CD4-positive, alpha-beta T cell (primary cell): ENCODE data around the gene CFDP1. TPM values are rescaled to one million over a fixed set of nuclear protein-coding genes. Genes with fewer than 3 reads are reported as not detected.

Source experiments
- ATAC-seq: fragments of 200-7000 bp; cut with Tn5 transposase; one replicate; pipeline ENCODE4 v1.10.0; 2022; ENCODE audit warnings: mild to moderate bottlenecking; ENCODE audit not compliant: poor library complexity
- CTCF ChIA-PET: fragments of 350-600 bp; sonication (Branson Sonifier 250); formaldehyde crosslinking; loops from one replicate; lab custom pipeline; 2021; ENCODE audit warnings: antibody characterized with exemption, inconsistent platforms; lab: Charles Lee
- POLR2A ChIA-PET: fragments of 350-600 bp; sonication (Branson Sonifier 250); formaldehyde crosslinking; loops from one replicate; lab custom pipeline; 2021; ENCODE audit warnings: antibody characterized with exemption, inconsistent platforms; lab: Charles Lee
- DNase-seq, 14 experiments: peaks; one replicate each; pipeline ENCODE4 v3.0.0-alpha.2; 2013 to 2020; ENCODE audit warnings: mixed read lengths in 2 of 14
- H3K27ac ChIP-seq, 2 donors: one replicate each; pipeline versions ENCODE4 v1.5.1 to v1.7.0; 2013; ENCODE audit warnings: low read length in 2 of 2, low read depth in 1 of 2, mild to moderate bottlenecking in 1 of 2
- H3K27me3 ChIP-seq, 2 experiments: 1 replicate in 1 of 2; 2 replicates in 1 of 2; pipeline versions ENCODE4 v1.6.1 to v1.7.0; 2013; ENCODE audit warnings: low read length in 2 of 2, control low read depth in 1 of 2, mild to moderate bottlenecking in 1 of 2, moderate library complexity in 1 of 2; ENCODE audit not compliant: insufficient read depth in 2 of 2, control insufficient read depth in 1 of 2
- H3K36me3 ChIP-seq: one replicate; pipeline ENCODE4 v1.6.1; 2013; ENCODE audit warnings: low read length, control low read depth; ENCODE audit not compliant: insufficient read depth
- H3K4me1 ChIP-seq: one replicate; pipeline ENCODE4 v1.6.1; 2013; ENCODE audit warnings: low read length, control low read depth; ENCODE audit not compliant: insufficient read depth
- H3K4me3 ChIP-seq: one replicate; pipeline ENCODE4 v1.5.1; 2013; ENCODE audit warnings: mild to moderate bottlenecking, low read length, moderate library complexity
- H3K9me3 ChIP-seq, 2 experiments: 1 replicate in 1 of 2; 2 replicates in 1 of 2; pipeline versions ENCODE4 v1.6.1 to v1.7.0; 2013; ENCODE audit warnings: low read length in 2 of 2, mild to moderate bottlenecking in 2 of 2, control low read depth in 1 of 2, moderate library complexity in 1 of 2; ENCODE audit not compliant: control insufficient read depth in 1 of 2, insufficient read depth in 1 of 2
- H3K27ac Mint-ChIP-seq: one replicate; pipeline ENCODE4 v1.8.0; 2020; ENCODE audit warnings: mixed read lengths
- H3K27me3 Mint-ChIP-seq: one replicate; pipeline ENCODE4 v1.8.0; 2021; ENCODE audit warnings: mixed read lengths
- H3K36me3 Mint-ChIP-seq: one replicate; pipeline ENCODE4 v1.8.0; 2021; ENCODE audit warnings: low read depth, mixed read lengths
- H3K4me1 Mint-ChIP-seq: one replicate; pipeline ENCODE4 v1.8.0; 2021; ENCODE audit warnings: low read depth, mixed read lengths
- H3K4me3 Mint-ChIP-seq: one replicate; pipeline ENCODE4 v1.8.0; 2020; ENCODE audit warnings: mild to moderate bottlenecking, mixed read lengths
- H3K9me3 Mint-ChIP-seq: one replicate; pipeline ENCODE4 v1.8.0; 2020; ENCODE audit warnings: mixed read lengths
- CTCF ChIP-seq: fragments of 200-600 bp; IDR thresholded peaks from one replicate; pipeline ENCODE4 v1.8.0; 2022; ENCODE audit warnings: antibody characterized with exemption, mild to moderate bottlenecking
- intact Hi-C, 2 experiments: fragments of 100-400 bp; cut with DNase I in 1 of 2; cut with micrococcal nuclease in 1 of 2; formaldehyde crosslinking; loops; one replicate each; pipeline versions ENCODE4 v1.15.1 to v1.9.0; 2023 to 2025; cut with DNase I, micrococcal nuclease
- total RNA-seq, 174 experiments: library from RNA in 2 of 174; stranded (reverse) in 2 of 174; gene quantifications; one replicate each; pipeline ENCODE4 v1.2.3 and lab custom pipeline; 2021 to 2026

CFDP1 gene
- total RNA-seq, 2 experiments from 2014 or later = 23.0 to 25.5 TPM

GRCh38 chr16:75315539-75316306 is 117.6 kb downstream of the CFDP1 start:
- Histone ChIP-seq H3K27me3 (no peaks in the 10 kb centered on the region), H3K27ac (no peak overlapping the region), H3K36me3 (no peaks in the 10 kb centered on the region), H3K9me3 (no peaks in the 10 kb centered on the region), H3K4me1 (peaks cover 17% of the 10 kb centered on the region), H3K4me3 (no peak overlapping the region)
- no peak overlapping the region for H3K4me3 Mint-ChIP-seq
- H3K4me1 Mint-ChIP-seq = peaks cover 17% of the 10 kb centered on the region
- POLR2A ChIA-PET = no interaction called here
- intact Hi-C loops = no loop called here
- no peaks in the 10 kb centered on the region for H3K9me3 Mint-ChIP-seq
- peaks cover 47% of the 10 kb centered on the region for H3K36me3 Mint-ChIP-seq
- CTCF ChIA-PET = no interaction called here
- no peaks in the 10 kb centered on the region for H3K27me3 Mint-ChIP-seq
- ATAC-seq (no peak), DNase-seq (no peak)
- no peak overlapping the region for H3K27ac Mint-ChIP-seq
- TF ChIP-seq CTCF = no peak

- Mint-ChIP-seq H3K27ac (no peak overlapping the region), H3K27me3 (no peaks in the 10 kb centered on the region), H3K36me3 (peaks cover 42% of the 10 kb centered on the region), H3K4me1 (peaks cover 10% of the 10 kb centered on the region), H3K9me3 (no peaks in the 10 kb centered on the region), H3K4me3 (no peak overlapping the region)
- intact Hi-C loops = no loop called here
- no peak for TF ChIP-seq CTCF
- no peak overlapping the region for H3K4me3 ChIP-seq
- no peak for ATAC-seq
- no peaks in the 10 kb centered on the region for H3K9me3 ChIP-seq
- DNase-seq = no peak
- H3K4me1 ChIP-seq = no peaks in the 10 kb centered on the region
- ChIA-PET CTCF (interaction anchor here (1.0 kb wide), 1 partner anchor 12 kb away, joined by 3 read pairs; no protein-coding TSS in a partner anchor), POLR2A (interaction anchor here (1.5 kb wide), 1 partner anchor 14 kb away, joined by 4 read pairs; no protein-coding TSS in a partner anchor)
- H3K36me3 ChIP-seq = peaks cover 2% of the 10 kb centered on the region
- H3K27ac ChIP-seq = no peak overlapping the region
- H3K27me3 ChIP-seq = no peaks in the 10 kb centered on the region
Measured at GRCh38 chr16:75312875-75313274, 120.4 kb downstream of the CFDP1 start.

- no peaks in the 10 kb centered on the region for H3K9me3 Mint-ChIP-seq
- no peaks in the 10 kb centered on the region for H3K9me3 ChIP-seq
- H3K27ac ChIP-seq = no peak overlapping the region
- H3K4me1 Mint-ChIP-seq = peaks cover 19% of the 10 kb centered on the region
- H3K27me3 ChIP-seq = no peaks in the 10 kb centered on the region
- H3K4me1 ChIP-seq = no peaks in the 10 kb centered on the region
- ChIA-PET CTCF (no interaction called here), POLR2A (interaction anchor here (1.5 kb wide), 1 partner anchor 15 kb away, joined by 4 read pairs; no protein-coding TSS in a partner anchor)
- H3K27ac Mint-ChIP-seq = no peak overlapping the region
- no peak overlapping the region for H3K4me3 Mint-ChIP-seq
- peaks cover 2% of the 10 kb centered on the region for H3K36me3 ChIP-seq
- H3K4me3 ChIP-seq = no peak overlapping the region
- ATAC-seq (no peak), DNase-seq (no peak)
- intact Hi-C loops = no loop called here
- TF ChIP-seq CTCF = no peak
- peaks cover 49% of the 10 kb centered on the region for H3K36me3 Mint-ChIP-seq
- H3K27me3 Mint-ChIP-seq = no peaks in the 10 kb centered on the region
Measured at GRCh38 chr16:75311383-75311938, 121.8 kb downstream of the CFDP1 start.
